ENCODE results near the gene CEMIP2. TPM values are rescaled to one million over a fixed set of nuclear protein-coding genes. Genes with fewer than 3 reads are reported as not detected.

CEMIP2 gene
- total and polyA plus RNA-seq, 8 donors, result 12.4 to 218 (median 59.8) TPM

DNA sequence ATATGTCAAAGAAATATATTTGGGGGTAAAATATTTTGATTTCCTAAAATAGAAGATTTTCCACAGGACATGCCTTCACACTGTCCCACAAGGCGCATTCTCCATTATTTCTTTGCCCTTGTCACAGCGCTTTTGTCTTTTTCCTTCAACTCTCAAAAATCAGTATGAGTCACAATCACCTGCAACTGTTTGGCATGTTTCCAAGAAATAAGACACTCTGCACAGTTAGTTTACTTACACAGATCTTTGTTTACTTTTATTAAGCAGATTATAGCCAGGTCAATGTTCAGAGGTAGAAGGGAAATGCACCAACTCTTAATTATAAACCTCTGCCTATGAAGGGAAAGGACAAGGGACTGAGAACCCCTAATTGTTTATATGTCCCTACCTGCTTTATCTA, 9.5 kb downstream of the CEMIP2 start:
- 40 to 58% (median 47%) methylated on average over 2 of the region's 2 CpGs for WGBS, 5 donors
- intact Hi-C loops (cut with DNase I; ENCODE audit: low total_unique reads), result no loop called here
- peak overlapping the region in 4 of 5 donors; percentile 62 to 99 (median 72) for H3K27ac ChIP-seq
- H3K36me3 ChIP-seq, result no peaks in the 10 kb centered on the region
- no peaks in the 10 kb centered on the region for H3K27me3 ChIP-seq
- no peaks in the 10 kb centered on the region for H3K9me3 ChIP-seq
- peaks cover 44 to 87% (median 60%) of the 10 kb centered on the region in 4 donors for H3K4me1 ChIP-seq
- peak overlapping the region in 1 of 4 donors; percentile 11 for H3K4me3 ChIP-seq
- peak in 1 of 2 donors; percentile 86 for DNase-seq
- TF ChIP-seq POLR2AphosphoS5 (IDR thresholded peaks at IDR 0.05) (peak in 2 of 3 donors; percentile 55 to 80), POLR2A (IDR thresholded peaks at IDR 0.05) (no peak), EP300 (IDR thresholded peaks at IDR 0.05) (no peak)
- TF ChIP-seq, protein P1, sequence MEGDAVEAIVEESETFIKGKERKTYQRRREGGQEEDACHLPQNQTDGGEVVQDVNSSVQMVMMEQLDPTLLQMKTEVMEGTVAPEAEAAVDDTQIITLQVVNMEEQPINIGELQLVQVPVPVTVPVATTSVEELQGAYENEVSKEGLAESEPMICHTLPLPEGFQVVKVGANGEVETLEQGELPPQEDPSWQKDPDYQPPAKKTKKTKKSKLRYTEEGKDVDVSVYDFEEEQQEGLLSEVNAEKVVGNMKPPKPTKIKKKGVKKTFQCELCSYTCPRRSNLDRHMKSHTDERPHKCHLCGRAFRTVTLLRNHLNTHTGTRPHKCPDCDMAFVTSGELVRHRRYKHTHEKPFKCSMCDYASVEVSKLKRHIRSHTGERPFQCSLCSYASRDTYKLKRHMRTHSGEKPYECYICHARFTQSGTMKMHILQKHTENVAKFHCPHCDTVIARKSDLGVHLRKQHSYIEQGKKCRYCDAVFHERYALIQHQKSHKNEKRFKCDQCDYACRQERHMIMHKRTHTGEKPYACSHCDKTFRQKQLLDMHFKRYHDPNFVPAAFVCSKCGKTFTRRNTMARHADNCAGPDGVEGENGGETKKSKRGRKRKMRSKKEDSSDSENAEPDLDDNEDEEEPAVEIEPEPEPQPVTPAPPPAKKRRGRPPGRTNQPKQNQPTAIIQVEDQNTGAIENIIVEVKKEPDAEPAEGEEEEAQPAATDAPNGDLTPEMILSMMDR (IDR thresholded peaks at IDR 0.05), result no peak

DNA sequence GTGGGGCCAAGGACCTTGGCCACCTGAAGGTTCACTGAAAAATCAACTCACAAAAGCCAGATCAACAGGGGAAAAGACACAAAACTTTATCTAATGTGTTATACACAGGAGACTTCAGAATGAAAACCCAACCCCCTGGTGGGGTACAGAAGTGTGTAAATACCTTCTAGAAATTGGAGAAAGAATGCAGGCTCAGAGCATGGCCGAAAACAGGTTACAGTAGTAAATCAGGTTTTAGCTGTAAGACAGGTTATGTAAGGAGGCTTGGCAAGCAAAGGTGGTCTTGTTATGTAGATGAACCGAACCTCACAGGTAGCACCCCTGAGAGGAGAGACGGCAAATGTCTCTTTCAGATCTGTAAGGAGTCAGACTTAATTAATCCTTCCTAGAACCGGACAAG, 10.0 kb downstream of the CEMIP2 start:
- Histone ChIP-seq H3K27me3 (no peaks in the 10 kb centered on the region), H3K4me1 (peaks cover 39 to 86% (median 56%) of the 10 kb centered on the region in 4 donors), H3K9me3 (no peaks in the 10 kb centered on the region), H3K4me3 (peak overlapping the region in 1 of 4 donors; percentile 11), H3K36me3 (no peaks in the 10 kb centered on the region), H3K27ac (peak overlapping the region; percentile 62 to 99 (median 72))
- intact Hi-C loops (cut with DNase I; ENCODE audit: low total_unique reads), result no loop called here
- WGBS, 5 donors, result 27 to 63% (median 40%) methylated on average over 4 of the region's 4 CpGs
- peak in 1 of 2 donors; percentile 78 for DNase-seq
- TF ChIP-seq POLR2AphosphoS5 (IDR thresholded peaks at IDR 0.05) (peak in 1 of 3 donors; percentile 27), EP300 (IDR thresholded peaks at IDR 0.05) (no peak), POLR2A (IDR thresholded peaks at IDR 0.05) (no peak)
- TF ChIP-seq, protein P1 (IDR thresholded peaks at IDR 0.05), result no peak

DNA sequence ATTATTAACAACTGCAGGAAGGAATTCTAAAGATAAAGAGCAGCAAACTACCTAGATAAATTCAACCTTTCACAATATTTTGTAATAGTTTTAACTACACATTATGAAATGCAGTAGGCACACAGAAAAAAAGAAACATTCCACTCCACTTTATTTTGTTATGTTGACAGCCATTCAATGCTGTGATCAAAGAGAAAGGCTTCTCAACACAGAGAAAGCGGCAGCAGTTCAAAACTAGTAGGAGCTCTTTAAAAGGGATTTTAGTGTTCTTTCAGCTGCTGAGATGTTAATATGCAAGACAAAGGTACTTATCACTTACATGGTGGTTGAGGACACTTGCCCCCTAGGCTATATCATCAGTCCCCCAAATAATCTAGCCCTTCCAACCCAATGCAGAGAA, 11.6 kb downstream of the CEMIP2 start:
- intact Hi-C loops (cut with DNase I; ENCODE audit: low total_unique reads), result no loop called here
- no peak for DNase-seq
- H3K9me3 ChIP-seq, result no peaks in the 10 kb centered on the region
- H3K4me1 ChIP-seq, result peaks cover 26 to 86% (median 47%) of the 10 kb centered on the region in 4 donors
- 67 to 86% (median 73%) methylated on average over 1 of the region's 1 CpG for WGBS, 5 donors
- no peaks in the 10 kb centered on the region for H3K27me3 ChIP-seq
- TF ChIP-seq POLR2AphosphoS5 (IDR thresholded peaks at IDR 0.05) (no peak), EP300 (IDR thresholded peaks at IDR 0.05) (no peak), POLR2A (IDR thresholded peaks at IDR 0.05) (no peak)
- TF ChIP-seq, protein P1 (IDR thresholded peaks at IDR 0.05), result no peak
- no peak overlapping the region for H3K4me3 ChIP-seq
- peak overlapping the region in 3 of 5 donors; percentile 1 to 16 (median 3) for H3K27ac ChIP-seq
- no peaks in the 10 kb centered on the region for H3K36me3 ChIP-seq

DNA sequence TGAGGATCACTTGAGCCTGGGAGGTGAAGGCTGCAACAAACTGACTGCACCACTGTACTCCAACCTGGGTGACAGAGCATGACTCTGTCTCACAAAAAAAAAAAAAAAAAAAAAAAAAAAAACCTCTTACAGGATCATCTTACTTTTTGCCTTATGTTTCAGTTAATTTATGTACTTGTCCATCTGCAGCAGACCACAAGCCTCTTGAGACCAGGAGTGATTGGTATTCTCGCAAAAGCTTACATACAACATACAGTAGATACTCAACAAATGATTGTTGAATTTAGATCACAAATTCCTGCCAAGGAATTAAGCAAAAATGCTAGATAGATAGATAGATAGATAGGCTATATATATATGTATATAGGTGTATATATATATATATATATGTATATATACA, 12.4 kb downstream of the CEMIP2 start:
- WGBS, 5 donors, result 87 to 97% (median 92%) methylated on average over 1 of the region's 1 CpG
- Histone ChIP-seq H3K36me3 (no peaks in the 10 kb centered on the region), H3K27me3 (no peaks in the 10 kb centered on the region), H3K4me3 (no peak overlapping the region), H3K27ac (no peak overlapping the region), H3K9me3 (no peaks in the 10 kb centered on the region), H3K4me1 (peaks cover 22 to 85% (median 39%) of the 10 kb centered on the region in 4 donors)
- intact Hi-C loops (cut with DNase I; ENCODE audit: low total_unique reads), result no loop called here
- no peak for DNase-seq
- TF ChIP-seq POLR2AphosphoS5 (IDR thresholded peaks at IDR 0.05) (no peak), POLR2A (IDR thresholded peaks at IDR 0.05) (no peak), EP300 (IDR thresholded peaks at IDR 0.05) (no peak)
- TF ChIP-seq, protein P1 (IDR thresholded peaks at IDR 0.05), result no peak
